HUES48 (cell line): ENCODE results near the gene FUZ.

Source experiments
- H3K27ac ChIP-seq: one replicate; pipeline ENCODE4 v1.7.0; 2013; ENCODE audit warnings: low read depth, low read length, inconsistent platforms
- H3K27me3 ChIP-seq: 2 replicates; pipeline ENCODE4 v1.6.1; 2013; ENCODE audit warnings: mild to moderate bottlenecking, low read length; ENCODE audit not compliant: control insufficient read depth, insufficient read depth
- H3K36me3 ChIP-seq: 2 replicates; pipeline ENCODE4 v1.6.1; 2013; ENCODE audit warnings: low read length; ENCODE audit not compliant: control insufficient read depth, insufficient read depth
- H3K4me1 ChIP-seq: 2 replicates; pipeline ENCODE4 v1.6.1; 2013; ENCODE audit warnings: mild to moderate bottlenecking, low read length; ENCODE audit not compliant: control insufficient read depth, insufficient read depth
- H3K4me3 ChIP-seq: 2 replicates; pipeline ENCODE4 v1.5.1; 2013; ENCODE audit warnings: mild to moderate bottlenecking, low read depth, low read length
- H3K9ac ChIP-seq: 2 replicates; pipeline ENCODE4 v1.6.1; 2013; ENCODE audit warnings: mild to moderate bottlenecking, low read depth, low read length, moderate library complexity
- H3K9me3 ChIP-seq: 2 replicates; pipeline ENCODE4 v1.6.1; 2013; ENCODE audit warnings: low read length; ENCODE audit not compliant: control insufficient read depth, insufficient read depth

FUZ gene

DNA sequence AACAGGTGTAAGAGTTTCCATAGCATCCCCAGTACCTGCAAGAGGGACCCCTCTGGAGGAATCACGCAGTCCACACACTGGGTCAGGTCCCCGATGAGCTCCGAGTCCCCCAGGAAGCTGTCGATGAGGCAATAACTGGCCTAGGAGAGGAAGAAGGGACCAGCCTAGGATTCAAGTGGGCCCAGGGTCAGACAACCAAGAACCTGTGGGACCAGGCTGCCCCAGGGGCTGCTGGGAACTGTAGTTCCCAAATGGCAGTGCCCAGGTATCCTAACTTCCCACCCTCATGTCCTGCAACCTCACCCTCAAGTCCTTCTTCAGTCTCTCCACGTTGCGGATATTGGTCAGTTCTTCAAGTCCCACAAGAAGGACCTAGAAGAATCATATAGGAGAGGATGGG is 1.8 kb downstream of the FUZ start:
- H3K9me3 ChIP-seq, result no peaks in the 10 kb centered on the region
- H3K9ac ChIP-seq, result no peak overlapping the region
- H3K4me1 ChIP-seq, result peaks cover 12% of the 10 kb centered on the region
- H3K27ac ChIP-seq, result no peak overlapping the region
- no peaks in the 10 kb centered on the region for H3K27me3 ChIP-seq
- H3K36me3 ChIP-seq, result peaks cover 7% of the 10 kb centered on the region
- H3K4me3 ChIP-seq, result no peak overlapping the region

DNA sequence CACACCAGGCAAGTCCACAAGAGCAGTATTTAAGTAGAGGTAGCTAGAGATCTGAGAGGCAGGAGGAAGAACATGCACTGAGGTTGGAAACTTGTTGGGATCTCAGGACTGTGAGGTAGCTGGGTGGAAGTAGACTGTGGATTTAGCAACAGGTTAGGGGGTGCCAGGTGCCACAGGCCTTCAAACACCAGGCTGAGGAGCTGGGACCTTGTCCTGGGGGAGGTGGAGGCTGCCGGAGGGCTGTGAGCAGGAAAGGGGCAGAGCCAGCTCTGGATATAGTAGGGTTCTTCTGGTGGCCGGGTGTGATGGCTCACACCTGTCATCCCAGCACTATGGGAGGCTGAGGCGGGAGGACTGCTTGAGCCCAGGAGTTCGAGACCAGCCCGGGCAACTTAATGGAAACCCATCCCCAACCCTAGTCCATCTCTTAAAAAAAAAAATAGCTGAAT is 3.1 kb downstream of the FUZ start:
- peak overlapping the region; percentile 78; the same call in 1 of the 2 replicates for H3K4me3 ChIP-seq
- no peaks in the 10 kb centered on the region for H3K27me3 ChIP-seq
- peaks cover 12% of the 10 kb centered on the region for H3K4me1 ChIP-seq
- no peaks in the 10 kb centered on the region for H3K9me3 ChIP-seq
- H3K36me3 ChIP-seq, result peaks cover 7% of the 10 kb centered on the region
- H3K27ac ChIP-seq, result no peak overlapping the region
- no peak overlapping the region for H3K9ac ChIP-seq

DNA sequence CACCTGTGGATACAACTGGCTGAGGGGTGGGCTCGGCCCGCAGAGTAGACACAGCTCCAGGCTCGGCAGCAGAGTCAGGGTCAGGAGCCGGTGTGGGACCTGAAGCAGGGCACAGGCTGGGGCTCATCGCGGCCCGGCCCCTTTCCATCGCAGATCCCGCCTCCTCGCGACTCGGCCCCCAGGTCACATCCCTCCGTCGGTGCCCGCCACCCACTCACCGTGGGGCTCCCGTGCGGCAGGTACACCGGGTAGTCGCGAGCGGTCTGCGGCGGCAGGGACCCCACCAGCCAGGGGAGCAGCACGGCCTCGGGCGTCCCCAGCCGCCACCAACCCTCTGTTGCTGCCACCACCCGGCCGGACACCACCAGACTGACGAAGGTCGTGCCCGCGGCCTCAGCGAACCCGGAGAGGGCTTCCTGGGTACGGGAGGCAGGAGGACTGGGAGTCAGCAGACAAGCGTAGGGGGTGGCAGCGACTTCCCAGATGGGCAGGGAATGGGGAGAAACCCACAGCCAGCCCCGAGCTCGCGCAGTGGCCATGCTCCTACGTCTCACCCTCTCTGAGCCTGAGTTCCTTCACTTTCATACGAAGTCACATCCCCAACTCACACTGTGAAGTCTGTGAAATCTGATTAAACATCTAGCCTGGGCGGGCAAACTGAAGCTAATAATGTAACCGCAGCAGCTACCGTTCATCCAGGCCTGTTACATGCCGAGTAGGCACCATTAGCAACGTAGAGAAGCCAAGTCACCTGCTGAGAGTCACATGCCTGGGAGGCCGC is 3.7 kb downstream of the FUZ start:
- H3K36me3 ChIP-seq, result peaks cover 7% of the 10 kb centered on the region
- H3K9ac ChIP-seq, result no peak overlapping the region; the same call in 1 of the 2 replicates
- no peaks in the 10 kb centered on the region for H3K9me3 ChIP-seq
- peak overlapping the region; percentile 78 for H3K4me3 ChIP-seq
- H3K27me3 ChIP-seq, result no peaks in the 10 kb centered on the region
- H3K4me1 ChIP-seq, result peaks cover 12% of the 10 kb centered on the region
- H3K27ac ChIP-seq, result peak overlapping the region; percentile 40

DNA sequence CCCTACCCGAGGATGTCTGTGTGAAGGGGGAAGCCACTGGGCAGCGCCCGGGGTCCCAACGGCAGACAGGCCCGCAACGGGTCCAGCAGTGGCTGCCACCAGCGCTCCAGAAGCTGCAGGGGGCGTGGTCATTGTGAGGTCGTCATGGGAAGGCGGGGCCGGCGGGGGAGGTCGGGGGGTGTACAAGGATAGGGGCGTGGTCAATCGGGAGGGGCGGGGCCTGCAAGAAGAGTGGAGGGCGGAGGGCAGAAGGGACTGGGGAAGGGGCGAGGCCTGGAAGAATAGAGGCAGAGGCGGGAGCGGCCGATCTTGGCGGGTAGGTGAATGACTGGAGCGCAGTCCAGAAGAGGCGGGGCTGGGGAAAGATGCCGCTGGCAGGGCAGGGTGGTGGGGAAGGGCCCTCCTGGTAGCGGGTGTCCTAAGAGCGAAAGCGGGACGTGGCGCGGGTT is 4.4 kb downstream of the FUZ start:
- Histone ChIP-seq H3K9ac (no peak overlapping the region; the same call in 1 of the 2 replicates), H3K36me3 (peaks cover 10% of the 10 kb centered on the region), H3K4me1 (peaks cover 10% of the 10 kb centered on the region), H3K4me3 (peak overlapping the region; percentile 78), H3K9me3 (no peaks in the 10 kb centered on the region), H3K27ac (peak overlapping the region; percentile 59), H3K27me3 (no peaks in the 10 kb centered on the region)

DNA sequence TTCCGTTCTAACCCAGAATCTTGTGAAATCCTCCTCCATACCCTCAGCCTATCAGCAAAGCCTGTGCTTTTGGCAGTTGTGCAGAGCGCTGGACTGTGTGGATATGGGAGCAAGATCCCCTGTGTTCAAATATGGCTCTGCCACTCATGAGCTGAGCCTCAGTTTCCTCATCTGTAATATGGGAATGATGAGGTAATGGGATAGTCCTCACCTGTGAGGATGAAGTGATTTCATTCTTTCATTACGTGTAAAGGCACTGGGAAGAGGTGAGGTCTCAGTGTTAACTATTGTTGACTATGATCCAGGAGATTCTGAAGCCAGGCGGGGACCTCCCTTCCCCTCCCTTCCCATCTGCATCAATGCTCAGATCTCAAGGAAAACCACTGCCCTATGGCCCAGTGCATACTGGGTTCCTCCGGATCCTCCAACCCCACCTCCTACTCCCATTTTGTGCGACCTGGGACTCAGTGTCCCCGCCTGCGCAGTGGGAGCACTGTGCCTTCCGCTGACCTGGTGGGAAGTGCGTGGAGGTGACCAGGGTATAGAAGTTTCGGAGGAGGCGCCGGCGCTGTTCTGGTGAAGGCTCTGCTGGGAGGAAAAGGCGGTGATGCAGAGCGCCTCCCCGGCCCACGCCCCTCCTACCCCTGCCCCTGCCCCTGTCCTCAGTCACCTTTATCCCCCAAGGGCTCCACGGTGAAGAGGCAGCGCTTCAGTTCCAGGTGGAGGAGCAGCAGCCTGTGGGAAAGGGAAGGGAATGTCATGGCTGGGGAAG is 5.0 kb downstream of the FUZ start:
- Histone ChIP-seq H3K27ac (peak overlapping the region; percentile 59), H3K36me3 (peaks cover 17% of the 10 kb centered on the region), H3K9me3 (no peaks in the 10 kb centered on the region), H3K9ac (no peak overlapping the region), H3K4me1 (peaks cover 10% of the 10 kb centered on the region), H3K27me3 (no peaks in the 10 kb centered on the region), H3K4me3 (peak overlapping the region; percentile 51; the same call in 1 of the 2 replicates)

DNA sequence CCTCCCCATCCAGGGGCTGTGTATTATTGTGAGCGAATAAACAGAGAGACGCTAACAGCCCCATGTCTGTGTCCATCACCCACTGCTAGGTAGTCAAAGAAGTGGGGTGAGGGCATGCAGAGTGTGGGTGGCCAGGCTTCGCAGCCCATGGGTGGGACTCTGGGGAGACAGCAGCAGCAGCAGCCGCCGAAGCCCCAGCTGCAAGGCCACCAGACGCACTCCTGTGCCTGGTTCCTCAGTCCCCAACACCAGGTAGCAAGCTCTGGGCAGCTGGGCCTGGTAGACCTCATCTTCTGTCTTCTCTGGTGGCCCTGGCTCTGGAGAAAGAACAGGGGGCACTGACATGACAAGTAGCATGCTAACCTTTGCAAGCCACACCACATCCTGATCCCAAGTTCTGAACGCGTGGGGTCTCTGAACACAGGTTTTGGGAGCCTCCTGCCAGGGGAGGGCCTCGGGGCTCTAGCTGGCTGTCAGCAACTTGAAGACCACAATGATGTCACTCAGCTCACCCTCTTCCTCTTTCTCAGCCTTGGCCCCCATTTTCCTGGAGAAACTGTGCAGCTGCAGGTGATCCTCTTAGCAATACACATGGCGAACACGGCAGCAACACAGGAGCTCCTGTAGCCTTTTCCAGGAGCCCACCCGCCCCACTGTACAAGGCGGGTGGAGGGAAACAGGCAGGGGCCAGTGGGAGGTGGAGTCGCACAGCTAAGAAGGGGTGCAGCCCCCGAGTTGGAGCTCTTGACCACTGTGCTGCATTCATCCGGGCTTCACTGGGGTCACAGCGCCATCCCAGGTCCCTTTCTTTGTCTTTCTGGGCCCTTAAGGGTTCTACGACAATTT is 5.8 kb downstream of the FUZ start:
- Histone ChIP-seq H3K4me3 (no peak overlapping the region), H3K36me3 (peaks cover 22% of the 10 kb centered on the region), H3K9me3 (no peaks in the 10 kb centered on the region), H3K4me1 (peaks cover 12% of the 10 kb centered on the region), H3K27ac (no peak overlapping the region), H3K27me3 (no peaks in the 10 kb centered on the region), H3K9ac (no peak overlapping the region)

DNA sequence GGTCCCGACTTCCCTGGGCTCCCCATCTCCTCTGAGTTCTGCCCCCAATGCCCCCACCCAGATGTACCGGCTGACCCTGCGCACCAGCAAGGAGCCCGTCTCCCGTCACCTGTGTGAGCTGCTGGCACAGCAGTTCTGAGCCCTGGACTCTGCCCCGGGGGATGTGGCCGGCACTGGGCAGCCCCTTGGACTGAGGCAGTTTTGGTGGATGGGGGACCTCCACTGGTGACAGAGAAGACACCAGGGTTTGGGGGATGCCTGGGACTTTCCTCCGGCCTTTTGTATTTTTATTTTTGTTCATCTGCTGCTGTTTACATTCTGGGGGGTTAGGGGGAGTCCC is 6.5 kb downstream of the FUZ start:
- Histone ChIP-seq H3K27ac (no peak overlapping the region), H3K4me3 (no peak overlapping the region), H3K27me3 (no peaks in the 10 kb centered on the region), H3K9me3 (no peaks in the 10 kb centered on the region), H3K36me3 (peaks cover 22% of the 10 kb centered on the region), H3K9ac (no peak overlapping the region), H3K4me1 (peaks cover 12% of the 10 kb centered on the region)

DNA sequence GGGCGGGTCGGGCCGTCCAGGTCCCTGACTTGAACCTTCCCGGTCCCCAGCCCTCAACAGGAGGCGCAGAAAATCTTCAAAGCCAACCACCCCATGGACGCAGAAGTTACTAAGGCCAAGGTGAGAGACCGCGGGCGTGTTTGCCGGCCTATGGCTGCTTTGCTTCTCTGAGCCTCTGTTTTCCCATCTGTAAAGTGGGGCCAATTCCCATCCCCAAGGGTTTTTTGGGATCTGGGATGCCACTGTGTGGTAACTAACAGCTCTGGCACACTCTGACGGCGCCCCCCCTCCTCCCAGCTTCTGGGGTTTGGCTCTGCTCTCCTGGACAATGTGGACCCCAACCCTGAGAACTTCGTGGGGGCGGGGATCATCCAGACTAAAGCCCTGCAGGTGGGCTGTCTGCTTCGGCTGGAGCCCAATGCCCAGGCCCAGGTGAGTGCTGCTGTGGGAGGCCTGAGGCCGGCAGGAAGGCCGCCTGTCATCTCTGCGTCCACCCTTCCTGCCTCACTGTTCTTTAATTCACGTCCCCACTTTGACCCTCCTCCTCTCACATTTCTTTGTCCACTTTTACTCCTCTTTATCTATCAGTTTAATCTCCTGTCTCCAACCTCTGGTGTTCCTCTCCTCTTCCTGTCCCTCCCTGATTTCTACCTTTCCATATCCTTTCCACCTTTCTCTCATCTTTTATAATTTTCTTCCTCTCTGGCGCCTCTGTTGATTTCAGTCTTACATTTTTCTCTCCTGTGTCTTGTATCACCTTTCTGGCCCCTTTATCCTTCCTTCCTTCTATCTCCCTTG is 7.1 kb downstream of the FUZ start:
- Histone ChIP-seq H3K27ac (no peak overlapping the region), H3K36me3 (peaks cover 22% of the 10 kb centered on the region), H3K27me3 (no peaks in the 10 kb centered on the region), H3K9ac (no peak overlapping the region), H3K4me1 (peaks cover 12% of the 10 kb centered on the region), H3K4me3 (no peak overlapping the region), H3K9me3 (no peaks in the 10 kb centered on the region)

DNA sequence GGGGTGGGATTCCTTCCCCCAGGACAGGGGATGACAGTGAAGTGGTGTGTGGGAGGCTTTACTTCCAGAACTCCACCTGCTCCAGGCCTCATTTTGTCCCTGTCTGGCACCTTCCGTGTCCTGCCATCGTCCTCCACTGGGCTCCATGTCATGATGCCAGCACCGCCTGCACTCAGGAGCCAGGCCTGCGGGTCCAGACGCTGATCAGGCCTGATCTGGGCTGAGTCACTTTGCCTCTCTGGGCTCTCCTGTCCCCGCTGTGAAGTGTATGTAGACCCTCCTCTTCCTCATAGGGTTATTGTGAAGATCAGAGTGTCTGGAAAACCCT is 9.6 kb downstream of the FUZ start:
- no peaks in the 10 kb centered on the region for H3K27me3 ChIP-seq
- H3K9ac ChIP-seq, result no peak overlapping the region
- peaks cover 38% of the 10 kb centered on the region for H3K36me3 ChIP-seq
- H3K4me1 ChIP-seq, result peaks cover 5% of the 10 kb centered on the region
- H3K9me3 ChIP-seq, result no peaks in the 10 kb centered on the region
- H3K27ac ChIP-seq, result no peak overlapping the region
- H3K4me3 ChIP-seq, result no peak overlapping the region

DNA sequence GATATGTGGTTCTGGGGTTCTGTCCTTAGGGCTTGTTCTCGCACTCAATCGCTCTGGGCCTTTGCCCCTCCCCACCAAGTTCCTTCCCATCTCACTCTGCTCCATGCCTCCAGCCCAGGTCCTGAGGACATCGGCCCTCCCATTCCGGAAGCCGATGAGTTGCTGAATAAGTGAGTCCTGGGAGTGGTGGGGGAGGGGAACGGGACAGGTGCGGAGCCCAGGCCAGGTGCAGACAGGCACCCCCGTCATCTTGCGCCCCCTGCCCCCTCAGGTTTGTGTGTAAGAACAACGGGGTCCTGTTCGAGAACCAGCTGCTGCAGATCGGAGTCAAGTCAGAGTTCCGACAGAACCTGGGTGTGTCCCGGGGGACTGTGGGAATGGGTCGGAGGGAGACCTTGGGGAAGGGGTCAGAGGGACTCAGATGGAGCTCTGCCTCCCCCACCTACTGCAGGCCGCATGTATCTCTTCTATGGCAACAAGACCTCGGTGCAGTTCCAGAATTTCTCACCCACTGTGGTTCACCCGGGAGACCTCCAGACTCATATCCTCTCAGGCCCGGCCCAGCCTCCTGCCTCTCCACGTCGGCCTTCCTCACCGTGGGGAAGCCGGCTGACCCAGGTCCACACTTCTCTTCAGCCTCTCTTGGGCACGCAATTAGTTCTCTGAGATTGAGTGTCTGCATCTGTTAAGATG is 10.1 kb downstream of the FUZ start:
- Histone ChIP-seq H3K27ac (no peak overlapping the region), H3K4me3 (no peak overlapping the region; the same call in 1 of the 2 replicates), H3K9me3 (no peaks in the 10 kb centered on the region), H3K36me3 (peaks cover 43% of the 10 kb centered on the region), H3K9ac (no peak overlapping the region), H3K27me3 (no peaks in the 10 kb centered on the region), H3K4me1 (peaks cover 5% of the 10 kb centered on the region)
